Stimulated activated CD4-positive, alpha-beta T cell treated with anti-CD3 and anti-CD28 coated beads, Interleukin-15, amount 100 ng/mL, for 1 hour (primary cell): ENCODE measurements around the gene COL4A5.

ENCODE experiments used
- DNase-seq, 2 donors: peaks; one replicate each; pipeline ENCODE4 v3.0.0-alpha.2; 2020; ENCODE audit warnings: low read depth in 1 of 2, low spot score in 1 of 2

The COL4A5 gene

DNA sequence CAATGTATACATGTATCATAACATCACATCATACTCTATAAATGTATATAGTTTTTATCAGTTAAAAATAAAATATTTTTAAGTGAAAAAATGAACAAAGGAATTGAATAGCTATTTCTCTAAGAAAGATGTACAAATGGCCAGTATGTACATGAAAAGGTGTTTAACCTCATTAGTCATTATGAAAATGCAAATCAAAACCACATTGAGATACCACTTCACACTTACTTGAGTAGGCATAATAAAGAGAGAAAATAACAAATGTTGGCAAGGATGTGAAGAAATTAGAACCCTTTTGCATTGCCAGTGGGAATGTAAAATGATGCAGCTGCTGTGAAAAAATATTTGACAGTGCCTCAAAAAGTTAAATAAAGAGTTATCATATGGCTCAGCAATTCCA is 201.2 kb downstream of the COL4A5 start:
- no peak for DNase-seq

DNA sequence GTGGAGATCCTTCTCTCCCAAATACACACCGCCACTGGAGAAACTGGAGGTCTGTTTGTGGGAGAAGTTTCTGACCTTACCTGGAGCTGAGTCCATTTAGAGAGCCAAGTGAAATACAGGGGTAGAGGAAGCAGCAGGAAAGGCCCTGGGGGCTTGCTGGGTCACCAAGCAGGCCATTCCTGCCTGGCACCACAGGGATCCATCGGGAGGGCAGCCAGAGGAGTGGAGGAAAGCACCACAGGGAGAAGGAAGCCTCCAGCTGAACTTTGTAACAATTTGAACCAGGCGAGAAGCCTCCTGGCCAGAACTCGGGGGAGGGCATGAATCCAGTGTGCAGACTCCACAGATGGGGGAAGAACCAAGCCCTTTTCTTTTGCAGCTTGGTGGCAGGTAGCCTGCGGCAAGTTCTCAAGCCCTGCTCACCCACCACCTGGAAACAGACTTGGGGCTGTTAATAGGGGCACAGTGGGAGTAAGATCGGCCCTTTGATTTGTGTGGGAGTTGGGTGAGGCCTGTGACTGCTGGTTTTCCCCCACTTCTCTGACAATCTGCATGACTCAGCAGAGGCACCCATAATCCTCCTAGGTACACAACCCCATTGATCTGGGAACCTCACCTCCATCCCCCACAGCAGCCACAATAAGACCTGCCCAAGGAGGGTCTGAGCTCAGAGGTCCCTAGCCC is 202.1 kb downstream of the COL4A5 start:
- no peak for DNase-seq

DNA sequence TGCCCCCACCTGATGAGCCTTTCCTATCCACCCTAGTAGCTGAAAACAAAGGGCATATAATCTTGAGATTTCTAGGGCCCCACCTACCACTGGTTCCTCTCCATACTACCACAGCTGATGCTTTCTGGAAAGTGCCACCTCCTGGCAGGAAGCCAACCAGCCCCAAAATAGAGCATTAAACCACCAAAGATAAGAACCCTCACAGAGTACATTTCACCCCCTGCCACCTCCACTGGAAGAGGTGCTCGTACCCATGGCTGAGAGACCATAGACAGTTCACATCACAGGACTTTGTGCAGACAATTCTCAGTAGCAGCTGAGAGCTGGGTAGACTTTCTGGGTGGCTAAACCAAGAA is 202.6 kb downstream of the COL4A5 start:
- DNase-seq = no peak

DNA sequence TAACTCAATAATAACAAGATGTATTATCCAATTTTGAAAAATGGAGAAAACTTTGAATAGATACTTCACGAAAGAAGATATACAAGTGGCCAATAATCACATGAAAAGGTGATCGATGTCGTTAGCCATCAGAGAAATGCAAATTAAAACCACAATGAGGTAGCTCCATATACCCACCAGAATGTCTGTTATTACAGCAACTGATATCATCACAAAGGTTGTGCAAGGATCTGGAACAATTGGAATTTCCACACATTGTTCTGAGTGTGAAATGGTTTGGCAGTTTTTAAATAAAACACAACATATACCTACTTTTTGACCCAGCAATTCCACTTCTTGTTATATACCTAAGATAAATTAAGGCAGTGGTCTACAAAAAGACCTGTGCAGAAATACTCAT is 225.1 kb downstream of the COL4A5 start:
- DNase-seq = no peak

DNA sequence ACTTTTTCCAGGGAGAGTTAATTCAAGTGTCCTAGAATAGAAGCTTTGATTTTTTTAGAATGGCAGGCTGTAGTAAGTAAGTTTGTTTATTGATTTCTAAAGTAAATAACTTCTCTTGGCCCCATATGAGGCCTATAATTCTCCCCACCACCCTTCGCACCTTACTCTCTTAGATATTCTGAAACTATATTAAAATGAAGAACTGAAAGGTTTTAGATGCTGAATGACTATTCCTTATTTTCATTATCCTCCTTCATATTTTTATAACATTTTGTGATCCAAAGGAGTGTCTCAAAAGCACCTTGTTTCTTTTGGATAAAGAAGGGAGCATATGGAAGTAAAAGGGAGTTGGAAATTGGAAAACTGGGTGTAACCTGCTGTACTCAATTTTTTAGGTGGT is 226.5 kb downstream of the COL4A5 start:
- no peak for DNase-seq

DNA sequence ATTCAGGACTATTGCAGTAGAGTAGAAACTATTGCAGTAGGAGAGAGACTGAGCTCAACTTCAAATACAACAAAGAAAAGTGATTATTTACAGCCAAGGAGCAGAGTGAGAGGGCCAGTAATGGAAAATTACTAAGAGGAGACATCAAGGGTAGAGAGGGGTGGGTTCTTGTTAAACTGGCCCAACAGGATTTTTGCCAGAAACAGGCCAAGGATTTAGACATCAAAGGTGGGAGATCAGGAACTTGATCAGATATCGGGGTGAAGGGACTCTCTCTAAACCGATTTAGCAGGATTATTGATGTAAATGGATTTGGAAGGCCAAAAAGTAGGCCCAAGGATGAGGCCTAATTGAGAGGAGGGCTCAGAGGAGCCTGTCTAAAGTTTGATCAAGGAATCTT is 231.9 kb downstream of the COL4A5 start:
- DNase-seq = no peak

DNA sequence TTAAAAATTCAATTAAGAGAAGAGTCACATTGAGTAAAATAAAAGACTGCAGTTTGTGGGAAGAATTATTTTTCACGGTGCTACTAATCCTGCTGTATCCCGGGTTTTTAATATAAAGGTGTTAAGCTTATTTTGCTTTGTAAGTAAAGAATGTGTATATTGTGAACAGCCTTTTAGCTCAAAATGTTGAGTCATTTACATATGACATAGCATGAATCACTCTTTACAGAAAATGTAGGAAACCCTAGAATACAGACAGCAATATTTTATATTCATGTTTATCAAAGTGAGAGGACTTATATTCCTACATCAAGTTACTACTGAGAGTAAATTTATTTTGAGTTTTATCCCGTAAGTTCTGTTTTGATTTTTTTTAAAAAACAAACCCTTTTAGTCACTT is 257.1 kb downstream of the COL4A5 start:
- DNase-seq = no peak

DNA sequence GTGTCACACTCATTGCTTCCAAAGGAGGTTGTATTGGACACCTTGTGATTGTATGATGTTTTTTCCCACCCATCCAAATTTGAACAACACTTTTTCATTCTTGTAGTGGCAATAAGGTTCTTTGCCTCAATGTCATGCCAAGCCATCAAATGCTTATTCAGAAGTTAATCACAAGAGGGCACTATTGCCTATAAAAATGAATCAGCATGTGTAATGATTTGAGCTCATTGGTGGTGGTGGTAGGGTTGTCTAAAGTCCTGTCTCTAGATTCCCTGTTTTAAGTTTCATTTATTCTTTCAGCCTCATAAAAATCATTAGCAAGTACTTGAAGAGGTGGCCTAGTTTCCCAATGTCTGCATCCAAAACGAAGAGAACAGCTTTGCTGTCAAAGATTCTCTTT is 259.7 kb downstream of the COL4A5 start:
- DNase-seq = no peak

DNA sequence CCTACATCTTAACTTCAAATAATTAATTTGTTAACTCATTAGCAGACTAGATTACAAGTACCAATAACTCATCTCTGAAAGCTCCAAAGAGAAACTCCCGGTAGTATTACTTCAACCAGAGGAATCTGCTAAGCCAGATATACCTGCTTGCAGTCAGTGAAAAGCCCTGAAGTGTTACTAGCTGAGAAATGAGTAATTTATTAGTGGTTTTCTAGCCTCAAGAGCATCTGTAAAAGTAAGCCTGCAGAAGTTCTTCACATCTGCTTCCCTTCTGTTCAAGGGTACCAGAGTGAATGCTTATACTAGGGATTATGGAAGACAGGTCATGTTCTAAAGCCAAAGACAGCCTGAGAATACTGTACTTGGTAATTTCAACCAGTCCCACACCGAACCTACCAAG is 262.0 kb downstream of the COL4A5 start:
- DNase-seq = no peak

DNA sequence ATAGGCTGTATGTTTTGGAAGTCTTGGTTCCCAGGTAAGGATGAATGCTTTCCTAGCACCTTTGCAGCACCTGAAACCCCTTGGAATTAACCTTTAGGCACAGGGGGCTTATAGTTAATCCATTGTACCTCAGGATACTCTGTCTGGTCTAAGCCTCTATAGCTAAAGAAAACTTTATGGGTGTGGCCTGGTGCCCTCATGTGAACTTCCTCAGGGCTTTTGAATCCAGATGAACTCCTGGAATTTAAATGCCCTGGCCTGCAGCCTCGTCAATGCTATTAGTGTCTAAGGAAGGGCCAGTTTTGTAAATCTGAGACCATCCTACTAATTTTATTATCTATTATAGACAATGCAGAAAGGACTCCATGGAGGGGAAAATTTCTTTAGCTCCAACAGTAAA is 262.9 kb downstream of the COL4A5 start:
- no peak for DNase-seq

DNA sequence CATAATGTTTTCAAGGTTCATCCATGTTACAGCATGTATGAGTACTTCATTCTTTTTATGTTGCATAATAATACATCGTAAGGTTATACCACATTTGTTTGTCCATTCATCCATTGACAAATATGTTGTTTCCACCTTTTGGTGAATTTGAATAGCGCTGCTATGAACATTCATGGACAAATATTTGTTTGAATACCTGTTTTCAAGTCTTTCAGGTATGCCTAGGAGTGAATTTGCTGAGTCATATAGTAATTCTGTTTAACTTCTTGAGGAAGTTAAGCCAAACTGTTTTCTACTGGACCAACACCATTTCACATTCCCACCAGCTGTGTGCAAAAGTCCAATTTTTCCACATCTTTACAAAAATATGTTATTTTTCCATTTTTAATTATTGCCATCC is 265.2 kb downstream of the COL4A5 start:
- no peak for DNase-seq

DNA sequence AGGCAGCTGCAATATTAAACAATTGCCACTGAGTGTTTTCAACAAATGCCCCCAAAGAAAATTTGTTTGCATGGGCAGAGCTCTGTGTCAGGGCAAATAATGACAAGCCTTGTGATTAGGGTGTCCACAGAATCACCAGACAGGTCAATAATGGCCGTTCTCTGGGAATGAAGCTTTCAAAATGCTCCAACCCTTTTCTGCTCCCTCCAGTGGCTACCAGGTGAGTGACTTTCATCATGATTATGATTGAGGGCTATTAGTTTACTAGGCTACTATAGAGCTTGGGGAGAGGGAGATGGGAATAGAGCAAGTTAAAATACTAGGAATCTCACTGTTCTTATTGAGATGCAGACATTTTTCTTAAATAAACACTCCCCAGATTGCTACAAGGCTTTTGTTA is 273.2 kb downstream of the COL4A5 start:
- DNase-seq = no peak

DNA sequence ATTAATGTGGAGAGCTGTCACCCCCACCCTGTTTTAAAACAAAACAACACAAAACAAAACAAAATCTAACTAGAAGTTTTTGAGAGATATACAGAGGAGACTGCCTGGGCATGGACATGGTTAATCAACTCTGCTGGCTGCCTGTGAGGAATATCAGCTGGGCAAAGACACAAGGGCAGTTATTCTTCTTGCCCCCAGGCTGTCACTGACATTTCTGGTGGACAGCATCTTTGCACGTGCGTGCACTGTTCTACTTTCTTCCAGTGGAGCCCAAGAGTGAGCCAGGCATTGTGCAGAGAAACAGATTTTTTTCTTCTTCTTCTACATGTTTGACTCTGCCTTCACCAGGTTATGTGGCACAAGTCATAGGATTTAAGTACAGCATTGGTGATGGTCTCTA is 282.9 kb downstream of the COL4A5 start:
- no peak for DNase-seq

DNA sequence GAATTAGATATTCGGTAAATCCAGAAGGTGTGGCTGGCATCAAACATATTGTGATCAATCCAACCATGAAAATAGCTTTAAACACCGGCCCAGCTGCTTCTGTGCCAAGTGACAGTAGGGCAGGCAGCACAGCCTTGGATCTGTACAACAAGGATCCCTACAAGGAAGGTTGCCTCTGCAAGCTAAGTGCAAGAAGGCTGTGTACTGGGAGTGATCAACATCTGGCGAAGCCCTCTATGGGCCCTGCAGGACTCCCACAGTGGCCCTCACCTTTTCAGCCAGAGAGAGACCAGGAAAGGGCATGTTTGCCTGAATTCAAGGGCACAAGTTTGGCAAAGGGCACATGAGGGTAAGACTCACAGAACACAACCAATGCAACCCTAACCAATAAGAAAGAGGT is 287.1 kb downstream of the COL4A5 start:
- no peak for DNase-seq

DNA sequence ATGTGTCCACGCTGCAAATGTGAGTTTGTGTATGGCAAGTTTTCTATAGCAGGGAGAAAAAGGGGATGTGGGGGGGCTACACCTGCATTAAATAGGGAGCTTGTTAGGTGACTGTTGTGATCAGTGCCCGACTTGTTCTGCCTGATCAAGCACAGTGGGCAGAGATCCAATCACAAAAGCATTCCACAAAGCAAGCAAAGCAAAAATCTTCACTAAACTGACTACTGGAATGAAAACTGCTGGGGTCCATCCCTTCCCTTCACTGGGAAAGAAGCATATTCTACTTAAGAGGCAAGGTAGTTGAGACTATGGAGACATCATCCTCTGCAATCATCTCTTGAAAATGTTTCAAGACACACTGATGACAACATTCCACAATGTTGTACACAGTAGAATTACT is 291.5 kb downstream of the COL4A5 start:
- no peak for DNase-seq

DNA sequence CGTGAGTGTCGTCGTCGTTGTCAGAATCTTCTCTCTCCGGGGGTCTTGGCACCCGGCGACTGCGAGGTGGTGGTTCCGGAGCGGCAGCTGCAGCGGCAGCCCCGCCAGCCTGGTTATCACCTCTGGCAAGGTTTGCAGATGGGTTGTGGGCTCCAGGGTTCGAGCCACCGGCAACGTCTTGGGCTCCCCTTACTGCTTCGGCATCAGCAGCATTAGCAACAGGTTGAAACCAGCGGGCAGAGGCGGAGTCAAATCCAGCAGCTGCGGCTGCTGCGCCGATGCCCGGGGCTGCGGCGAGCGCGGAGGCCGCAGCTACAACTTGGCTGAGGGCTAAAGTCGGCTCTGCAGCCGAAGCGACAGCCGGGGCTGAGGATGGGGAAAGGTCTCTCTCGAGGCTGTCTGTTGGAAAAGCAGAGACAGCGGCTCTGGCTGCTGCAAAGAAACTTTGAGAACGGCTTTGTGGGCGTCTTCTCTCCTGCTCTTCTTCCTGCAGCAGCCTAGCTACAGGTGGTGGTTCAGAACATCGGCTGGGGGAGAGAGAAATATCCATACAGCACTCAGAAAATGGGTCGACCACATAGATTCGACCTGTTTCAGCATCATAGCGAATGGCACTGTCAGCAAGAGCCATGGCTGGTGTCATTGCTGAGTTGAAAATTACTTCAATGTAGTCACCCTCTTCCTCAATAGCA is 293.1 kb downstream of the COL4A5 start:
- no peak for DNase-seq

DNA sequence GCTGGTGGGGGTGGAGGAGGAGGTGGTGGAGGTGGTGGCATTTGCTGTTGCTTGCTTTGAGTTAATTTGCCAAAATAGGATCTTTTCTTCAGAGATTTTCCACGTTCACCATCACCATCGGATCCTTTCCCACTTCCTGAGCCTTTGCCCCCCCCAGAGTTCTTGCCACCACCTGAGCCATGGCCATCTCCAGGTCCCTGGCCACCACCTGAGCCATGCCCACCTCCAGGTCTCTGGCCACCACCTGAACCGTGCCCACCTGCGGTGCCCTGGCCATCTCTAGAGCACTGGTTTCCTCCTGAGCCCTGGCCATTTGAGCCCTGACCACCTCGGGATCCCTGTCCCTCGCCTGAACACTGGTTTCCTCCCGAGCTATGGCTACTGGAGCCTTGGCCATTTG is 294.8 kb downstream of the COL4A5 start:
- no peak for DNase-seq

DNA sequence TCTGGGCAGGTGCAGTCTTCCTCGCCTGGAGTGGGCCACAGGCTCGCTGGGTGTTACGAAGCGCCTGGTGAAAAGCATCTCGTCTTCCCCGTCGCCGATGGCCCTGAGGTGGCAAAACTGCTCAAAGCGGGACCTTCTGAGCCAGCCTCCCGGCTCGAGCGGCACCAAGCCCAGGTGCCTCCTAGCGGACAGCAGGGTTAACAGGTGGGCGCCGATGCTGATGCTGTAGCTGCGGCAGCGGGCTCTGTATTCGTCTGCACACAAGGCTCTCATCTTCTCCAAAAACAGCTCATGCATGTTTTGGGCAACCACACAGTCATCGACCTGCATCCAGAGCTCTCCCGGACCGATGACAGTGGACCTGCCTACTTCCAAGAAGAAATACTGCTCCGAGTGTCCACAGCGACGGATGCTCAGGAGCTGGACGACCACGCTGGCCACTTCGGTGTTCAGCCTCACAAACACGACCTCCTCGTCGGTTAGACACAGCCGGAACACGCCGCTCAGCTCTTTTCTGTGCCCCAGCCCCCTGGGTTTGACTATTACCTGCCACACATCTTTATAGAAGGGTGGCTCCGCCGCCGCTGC is 295.5 kb downstream of the COL4A5 start:
- no peak for DNase-seq

DNA sequence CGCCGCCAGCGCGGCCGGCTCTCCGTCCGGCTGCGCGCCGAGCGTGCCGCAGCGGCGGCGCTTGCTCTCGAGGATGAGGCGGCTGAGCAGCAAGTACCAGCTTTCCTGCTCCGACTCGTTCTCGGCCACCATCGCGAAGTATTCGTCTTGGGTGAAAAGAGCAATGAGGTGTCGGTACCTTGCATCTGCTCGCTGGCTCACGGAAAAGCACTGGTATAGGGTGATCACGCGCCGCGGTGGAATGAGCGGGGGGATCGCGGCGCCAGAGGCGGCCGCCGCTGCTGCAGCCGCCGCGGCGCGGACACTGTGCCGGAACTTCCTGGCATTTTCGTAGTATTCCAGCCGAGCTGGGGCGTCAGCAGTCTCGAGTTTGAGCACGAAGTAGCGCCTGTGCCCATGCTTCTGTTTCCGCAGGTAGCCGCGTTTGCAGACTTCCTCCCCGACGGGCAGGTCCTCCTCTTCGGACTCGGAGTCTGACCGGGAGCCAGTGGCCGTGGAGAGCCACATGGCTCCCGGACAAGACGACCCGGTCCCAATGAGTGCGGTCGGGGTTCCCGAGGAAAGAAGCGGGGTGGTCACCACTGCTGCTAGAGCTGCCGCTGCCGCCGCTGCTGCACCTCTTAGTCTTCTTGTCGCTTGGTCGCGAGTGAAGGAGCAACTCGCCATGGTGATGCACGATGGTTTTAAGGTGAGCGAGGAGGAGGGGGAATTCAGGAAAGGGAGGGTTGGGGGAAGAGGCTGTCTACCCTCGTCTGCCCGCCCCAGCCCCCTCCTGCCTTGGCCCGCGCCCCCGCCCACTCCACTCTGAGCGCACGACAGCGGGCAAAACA is 296.3 kb downstream of the COL4A5 start:
- DNase-seq = no peak

DNA sequence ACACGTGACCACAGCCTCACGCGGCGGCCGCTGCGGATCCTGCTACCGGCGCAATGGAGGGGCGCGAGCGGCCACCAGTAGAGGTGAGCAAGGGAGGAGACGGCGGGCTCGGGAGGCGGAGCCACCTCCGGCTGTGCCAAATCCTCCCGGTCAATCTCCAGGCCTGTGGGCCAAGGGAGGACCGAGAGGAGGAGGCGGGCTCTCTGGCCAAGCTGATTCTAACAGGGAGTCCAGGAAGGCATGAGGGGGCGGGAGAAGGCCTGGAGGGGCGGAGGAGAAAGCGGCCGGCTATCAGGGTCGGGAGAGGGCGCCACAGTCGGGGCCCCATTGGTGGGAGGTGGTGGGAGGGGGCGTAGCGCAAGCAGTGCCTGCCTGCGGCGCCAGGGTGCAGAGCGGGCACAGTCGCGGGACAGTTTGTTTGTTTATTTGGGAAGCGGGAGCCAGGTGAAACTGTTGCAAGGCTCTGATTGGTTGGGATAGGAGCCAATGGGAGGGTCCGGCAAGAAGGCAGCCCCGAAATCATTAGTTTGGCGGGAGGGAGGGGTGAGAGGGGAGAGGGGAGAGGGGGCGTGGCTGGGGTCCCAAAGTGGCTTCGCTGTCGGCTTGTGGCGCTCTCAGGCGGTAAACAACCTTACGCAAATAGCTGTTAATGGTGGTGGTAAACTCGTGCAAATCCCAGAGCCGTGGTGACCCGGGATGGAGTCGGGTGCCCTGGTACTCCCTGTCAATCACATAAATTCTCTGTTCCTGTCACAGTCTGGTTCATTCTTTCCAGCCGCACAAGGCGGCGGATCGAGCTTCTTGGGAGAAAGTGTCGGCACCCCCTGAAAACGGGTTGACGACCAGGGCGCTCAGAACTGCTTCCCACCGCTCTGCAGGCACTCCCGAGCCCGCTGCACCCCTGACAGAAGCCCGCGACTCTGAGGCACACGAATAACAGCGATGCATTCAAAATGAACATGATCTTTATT is 297.2 kb downstream of the COL4A5 start, which contains the start of gene IRS4:
Gene IRS4, minus strand, starts transcription at position 55 of the 971 bp plus-strand sequence.
- no peak for DNase-seq

DNA sequence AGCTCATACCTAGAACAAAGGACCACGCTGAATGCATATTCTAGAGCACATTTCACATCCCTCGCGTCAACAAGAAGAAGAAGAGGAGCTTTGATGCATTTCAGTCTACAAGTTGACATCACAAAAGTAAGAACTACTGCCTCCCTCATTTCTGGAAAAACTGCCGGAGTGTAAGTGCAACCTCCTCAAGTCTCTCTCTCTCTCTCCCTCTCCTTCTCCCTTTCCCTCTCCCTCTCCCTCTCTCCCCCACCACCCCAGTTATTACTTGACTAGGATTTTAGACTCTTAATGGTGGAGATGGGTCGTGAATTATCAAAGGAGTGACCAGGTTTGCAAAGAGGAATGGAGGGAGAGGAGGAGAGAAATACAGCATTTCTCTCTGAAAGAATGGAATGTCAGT is 298.1 kb downstream of the COL4A5 start:
- DNase-seq = no peak
